Smooth muscle cell (in vitro differentiated cells): ENCODE results near the gene ANAPC16. TPM values are rescaled to one million over a fixed set of nuclear protein-coding genes. Genes with fewer than 3 reads are reported as not detected.

Experiments used
- DNase-seq: peaks from one replicate; lab custom pipeline; 2025; ENCODE audit not compliant: unreplicated experiment; lab: John Stamatoyannopoulos, UW
- H2AFZ ChIP-seq: fragments of 200-600 bp; sonication (generic); 2 replicates; pipeline ENCODE4 v1.6.0; 2016; ENCODE audit warnings: antibody characterized with exemption, low read depth, mild to moderate bottlenecking
- H3F3A ChIP-seq: fragments of 200-600 bp; sonication (generic); 2 replicates; pipeline ENCODE4 v1.6.0; 2017; ENCODE audit warnings: antibody characterized with exemption, low read depth
- H3K27ac ChIP-seq: fragments of 200-600 bp; sonication (generic); 2 replicates; pipeline ENCODE4 v1.5.1; 2016; ENCODE audit warnings: low read depth, mild to moderate bottlenecking
- H3K27me3 ChIP-seq: fragments of 200-600 bp; sonication (generic); 2 replicates; pipeline ENCODE4 v1.6.1; 2016; ENCODE audit warnings: low read depth, mild to moderate bottlenecking
- H3K36me3 ChIP-seq: fragments of 200-600 bp; sonication (generic); 2 replicates; pipeline ENCODE4 v1.5.1; 2016; ENCODE audit warnings: low read depth
- H3K4me1 ChIP-seq: fragments of 200-600 bp; sonication (generic); 2 replicates; pipeline ENCODE4 v1.5.1; 2016; ENCODE audit warnings: low read depth
- H3K4me2 ChIP-seq: fragments of 200-600 bp; sonication (generic); 2 replicates; pipeline ENCODE4 v1.6.0; 2016; ENCODE audit warnings: mild to moderate bottlenecking
- H3K4me3 ChIP-seq: fragments of 200-600 bp; sonication (generic); 2 replicates; pipeline ENCODE4 v1.5.1; 2016; ENCODE audit warnings: mild to moderate bottlenecking
- H3K79me2 ChIP-seq: fragments of 200-600 bp; sonication (generic); 2 replicates; pipeline ENCODE4 v1.6.0; 2016; ENCODE audit warnings: low read depth, mild to moderate bottlenecking
- H3K9ac ChIP-seq: fragments of 200-600 bp; sonication (generic); 2 replicates; pipeline ENCODE4 v1.6.0; 2016; ENCODE audit warnings: low read depth
- H3K9me3 ChIP-seq: fragments of 200-600 bp; sonication (generic); replicated peaks from 2 replicates; pipeline ENCODE4 v1.5.1; 2016; ENCODE audit warnings: low read depth
- H4K20me1 ChIP-seq: fragments of 200-600 bp; sonication (generic); 2 replicates; pipeline ENCODE4 v1.6.0; 2016; ENCODE audit warnings: low read depth
- WGBS: methylation state at CpG from one replicate; pipeline ENCODE4 v1.1.7; 2016; ENCODE audit warnings: low lambda C conversion rate; 5-methylcytosine and 5-hydroxymethylcytosine counted together
- polyA plus RNA-seq: library from polyadenylated mRNA; unstranded; fragments of >200 nt; fragmentation: Nextera tagmentation; extraction: Ambion mirVana; gene quantifications from 2 replicates; pipeline ENCODE4 v1.2.1, GENCODE V29; 2016
- total RNA-seq: library from RNA; depleted of rRNA; stranded (reverse); fragments of >200 nt; gene quantifications from 2 replicates; pipeline ENCODE4 v1.2.3, GENCODE V29; 2014
- TF ChIP-seq, protein P1 (sequence below): fragments of 200-600 bp; sonication (generic); IDR thresholded peaks from 2 replicates; pipeline ENCODE4 v1.5.1; 2017; ENCODE audit warnings: borderline replicate concordance, mild to moderate bottlenecking, antibody characterized with exemption; ENCODE audit not compliant: insufficient read depth, poor library complexity, severe bottlenecking

The ANAPC16 gene
- total and polyA plus RNA-seq, 2 experiments from 2014 or later: 76.4 to 81.8 TPM

DNA sequence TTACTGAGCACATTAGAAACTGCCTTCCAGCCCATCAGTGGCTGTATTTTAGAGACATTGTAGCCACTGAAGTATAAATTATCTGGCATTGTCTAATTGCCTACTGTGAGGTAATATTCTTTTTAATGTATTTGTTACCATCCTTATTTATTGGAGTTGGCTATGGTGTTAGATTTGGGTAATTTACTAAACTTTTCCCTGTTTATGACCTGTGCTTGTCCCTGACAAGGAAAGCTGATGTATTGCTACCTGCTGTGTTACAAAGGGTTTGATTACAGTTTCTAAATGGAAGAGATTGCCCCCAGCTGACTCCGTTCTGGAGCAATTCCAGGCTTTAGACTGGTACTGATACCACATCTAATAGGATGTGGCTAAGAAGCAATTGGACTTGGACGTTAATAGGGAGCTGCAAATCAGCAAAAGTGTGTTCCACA is 12.5 kb downstream of the ANAPC16 start:
- no peak overlapping the region for H2AFZ ChIP-seq
- no peaks in the 10 kb centered on the region for H3K4me1 ChIP-seq
- H3K9me3 ChIP-seq: no peaks in the 10 kb centered on the region
- TF ChIP-seq, protein P1, sequence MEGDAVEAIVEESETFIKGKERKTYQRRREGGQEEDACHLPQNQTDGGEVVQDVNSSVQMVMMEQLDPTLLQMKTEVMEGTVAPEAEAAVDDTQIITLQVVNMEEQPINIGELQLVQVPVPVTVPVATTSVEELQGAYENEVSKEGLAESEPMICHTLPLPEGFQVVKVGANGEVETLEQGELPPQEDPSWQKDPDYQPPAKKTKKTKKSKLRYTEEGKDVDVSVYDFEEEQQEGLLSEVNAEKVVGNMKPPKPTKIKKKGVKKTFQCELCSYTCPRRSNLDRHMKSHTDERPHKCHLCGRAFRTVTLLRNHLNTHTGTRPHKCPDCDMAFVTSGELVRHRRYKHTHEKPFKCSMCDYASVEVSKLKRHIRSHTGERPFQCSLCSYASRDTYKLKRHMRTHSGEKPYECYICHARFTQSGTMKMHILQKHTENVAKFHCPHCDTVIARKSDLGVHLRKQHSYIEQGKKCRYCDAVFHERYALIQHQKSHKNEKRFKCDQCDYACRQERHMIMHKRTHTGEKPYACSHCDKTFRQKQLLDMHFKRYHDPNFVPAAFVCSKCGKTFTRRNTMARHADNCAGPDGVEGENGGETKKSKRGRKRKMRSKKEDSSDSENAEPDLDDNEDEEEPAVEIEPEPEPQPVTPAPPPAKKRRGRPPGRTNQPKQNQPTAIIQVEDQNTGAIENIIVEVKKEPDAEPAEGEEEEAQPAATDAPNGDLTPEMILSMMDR: no peak
- H3K9ac ChIP-seq: no peak overlapping the region
- H3F3A ChIP-seq: no peaks in the 10 kb centered on the region
- peaks cover 55% of the 10 kb centered on the region for H3K79me2 ChIP-seq
- peaks cover 4% of the 10 kb centered on the region for H3K36me3 ChIP-seq
- H3K4me2 ChIP-seq: no peak overlapping the region
- no peak for DNase-seq
- no peak overlapping the region for H3K4me3 ChIP-seq
- no peaks in the 10 kb centered on the region for H3K27me3 ChIP-seq
- H4K20me1 ChIP-seq: no peaks in the 10 kb centered on the region
- WGBS: 82% methylated on average over 2 of the region's 2 CpGs
- H3K27ac ChIP-seq: no peak overlapping the region

DNA sequence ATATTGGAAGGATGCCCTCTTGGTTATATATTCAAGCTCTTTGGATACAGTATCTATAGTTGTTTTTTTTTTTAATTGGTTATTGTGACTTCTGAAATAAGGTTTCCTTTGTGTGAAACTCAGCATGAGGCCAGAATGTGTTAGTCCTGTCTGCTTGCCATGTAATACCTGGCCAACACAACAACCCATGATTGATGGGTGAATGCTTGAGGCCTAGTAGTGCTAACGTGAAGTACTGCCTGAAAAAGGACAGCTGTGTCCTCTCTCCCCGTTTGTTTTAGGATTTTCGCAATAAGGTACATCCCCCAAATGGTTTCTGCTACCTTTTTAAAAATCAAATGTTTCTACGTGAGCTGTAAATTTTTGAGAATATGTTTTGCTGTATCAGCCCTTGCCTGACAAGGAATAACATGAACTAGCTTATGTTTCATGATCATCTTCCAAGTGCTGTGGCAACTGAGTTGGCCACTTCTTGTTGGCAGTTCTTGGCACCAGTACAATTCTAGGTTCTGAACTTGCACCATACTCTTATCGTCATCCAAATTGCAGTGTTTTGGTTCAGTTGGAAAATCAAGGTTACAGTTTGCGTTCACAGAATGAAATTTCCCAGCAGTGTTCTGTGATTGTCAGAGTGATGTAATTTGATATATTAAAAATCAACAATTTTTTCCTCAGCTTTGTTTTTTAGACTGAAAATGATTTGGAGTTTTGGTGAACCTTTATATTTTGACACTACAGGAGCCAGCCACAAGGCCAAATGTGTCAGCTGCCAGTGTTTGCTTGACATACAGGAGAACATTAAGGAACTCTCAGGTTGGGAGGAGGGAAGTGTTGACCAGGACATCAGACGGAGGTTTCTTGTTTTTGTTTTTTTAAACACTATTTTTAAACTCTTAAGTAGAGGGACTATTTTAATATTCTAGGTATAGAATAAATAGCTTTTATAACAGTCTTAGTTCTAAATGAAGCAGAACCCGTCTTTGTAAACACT is 13.7 kb downstream of the ANAPC16 start:
- Histone ChIP-seq H2AFZ (no peak overlapping the region), H3K9me3 (no peaks in the 10 kb centered on the region), H3F3A (no peaks in the 10 kb centered on the region), H3K9ac (no peak overlapping the region), H3K79me2 (peaks cover 43% of the 10 kb centered on the region), H3K4me2 (no peak overlapping the region), H3K4me3 (no peak overlapping the region), H3K36me3 (peaks cover 7% of the 10 kb centered on the region), H3K4me1 (no peaks in the 10 kb centered on the region), H3K27me3 (no peaks in the 10 kb centered on the region), H3K27ac (no peak overlapping the region), H4K20me1 (no peaks in the 10 kb centered on the region)
- no peak for DNase-seq
- TF ChIP-seq, protein P1: no peak
- WGBS: 89% methylated on average over 8 of the region's 8 CpGs

DNA sequence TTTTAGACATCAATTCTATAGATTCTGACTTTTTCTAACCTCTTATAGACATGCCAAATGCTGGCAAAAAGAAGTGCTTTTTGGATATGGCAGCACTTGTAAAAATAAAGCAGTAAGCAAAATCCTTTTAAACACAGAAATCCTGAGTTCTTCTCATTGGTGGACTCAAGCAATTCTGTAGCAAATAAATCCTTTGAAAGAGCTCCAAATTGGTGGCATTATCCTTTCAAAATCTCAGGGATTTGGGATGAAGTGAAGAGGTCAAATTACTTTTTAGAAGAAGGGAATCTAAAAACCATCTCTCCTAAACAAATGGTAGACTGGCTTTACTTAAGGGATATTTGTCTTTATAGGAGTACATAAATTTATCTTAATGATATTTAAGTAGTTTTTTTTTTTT is 17.8 kb downstream of the ANAPC16 start:
- Histone ChIP-seq H3K4me3 (no peak overlapping the region), H3K27ac (no peak overlapping the region), H3K9ac (no peak overlapping the region), H3K27me3 (no peaks in the 10 kb centered on the region), H3K36me3 (peaks cover 7% of the 10 kb centered on the region), H3K79me2 (peaks cover 21% of the 10 kb centered on the region), H2AFZ (no peak overlapping the region), H3K4me1 (no peaks in the 10 kb centered on the region), H4K20me1 (no peaks in the 10 kb centered on the region), H3K9me3 (no peaks in the 10 kb centered on the region), H3K4me2 (no peak overlapping the region), H3F3A (no peaks in the 10 kb centered on the region)
- no peak for DNase-seq
- TF ChIP-seq, protein P1: no peak

DNA sequence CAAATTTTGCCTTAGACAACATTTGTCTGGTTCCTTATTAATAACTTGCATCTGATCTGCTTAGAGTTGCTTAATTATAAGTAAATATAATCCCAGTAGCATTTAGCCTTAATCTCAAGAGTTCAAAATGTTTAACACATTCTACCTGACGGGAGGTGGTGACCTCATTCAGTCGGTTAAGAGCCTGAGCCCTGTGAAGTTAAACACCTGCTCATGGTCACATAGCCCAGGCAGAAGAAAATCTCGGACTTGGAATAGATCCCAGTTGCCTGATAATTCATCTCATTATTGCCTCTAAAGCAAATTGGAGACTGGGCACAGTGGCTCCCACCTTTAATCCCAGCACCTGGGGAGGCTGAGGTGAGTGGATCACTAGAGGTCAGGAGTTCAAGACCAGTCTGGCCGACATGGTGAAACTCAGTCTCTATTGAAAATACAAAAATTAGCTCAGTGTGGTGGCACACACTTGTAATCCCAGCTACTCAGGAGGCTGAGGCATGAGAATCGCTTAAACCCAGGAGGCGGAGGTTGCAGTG is 18.8 kb downstream of the ANAPC16 start:
- no peaks in the 10 kb centered on the region for H4K20me1 ChIP-seq
- no peaks in the 10 kb centered on the region for H3F3A ChIP-seq
- H3K9me3 ChIP-seq: no peaks in the 10 kb centered on the region
- H3K79me2 ChIP-seq: peaks cover 12% of the 10 kb centered on the region
- peaks cover 7% of the 10 kb centered on the region for H3K36me3 ChIP-seq
- no peak overlapping the region for H3K9ac ChIP-seq
- no peak for DNase-seq
- H3K4me1 ChIP-seq: no peaks in the 10 kb centered on the region
- TF ChIP-seq, protein P1: no peak
- H3K27ac ChIP-seq: no peak overlapping the region
- no peak overlapping the region for H3K4me3 ChIP-seq
- no peaks in the 10 kb centered on the region for H3K27me3 ChIP-seq
- no peak overlapping the region for H2AFZ ChIP-seq
- WGBS: 96% methylated on average over 6 of the region's 6 CpGs
- no peak overlapping the region for H3K4me2 ChIP-seq
